Heart left ventricle (tissue), 13 donors: Measurements from ENCODE around the gene CDKL2.

Experiments used
- POLR2A ChIP-seq, 2 donors: fragments of 450-650 bp; IDR thresholded peaks; one replicate each; pipeline ENCODE4 v1.6.1; 2017; ENCODE audit warnings: antibody characterized with exemption in 2 of 2, mild to moderate bottlenecking in 2 of 2, moderate library complexity in 2 of 2
- TF ChIP-seq, protein P1 (sequence below), 12 donors: fragments of 200-600 bp; sonication (generic) in 4 of 12; IDR thresholded peaks; one replicate each; pipeline versions ENCODE4 v1.5.0 to v1.8.0; 2018 to 2022; ENCODE audit warnings: antibody characterized with exemption in 12 of 12, mild to moderate bottlenecking in 5 of 12
- donor health status: ischemic (EF 13 %, LVEDD 7.1; RV severe dilation, severe dysfunction).
- donor health status: DM: no; HTN: yes; CAD: no.
- donor health status: DM: no; HTN: no; CAD: no.
- donor health status: ischemic (EF 25% LVEDD 6.9; RV normal size, moderate dysfunction).
- donor health status: ischemic (EF 25% LVEDD 5.7; RV mildly dilated, moderate dysfunction).
- donor health status: ischemic (EF 35%, LVEDD 5.7; RV mildly dilated, moderate dysfunction).
- donor health status: nonischemic (EF 11% LVEDD 7.7; RV severe dilation, severe dysfunction).
- donor health status: DM: yes; HTN: yes; CAD: no.
- donor health status: PGD.
- donor health status: ischemic (EF 29% LVEDD 5.4; RV normal size, mild dysfunction).
- donor health status: nonischemic (EF 23%, LVEDD 6.1; RV moderate dilation, normal function).

DNA sequence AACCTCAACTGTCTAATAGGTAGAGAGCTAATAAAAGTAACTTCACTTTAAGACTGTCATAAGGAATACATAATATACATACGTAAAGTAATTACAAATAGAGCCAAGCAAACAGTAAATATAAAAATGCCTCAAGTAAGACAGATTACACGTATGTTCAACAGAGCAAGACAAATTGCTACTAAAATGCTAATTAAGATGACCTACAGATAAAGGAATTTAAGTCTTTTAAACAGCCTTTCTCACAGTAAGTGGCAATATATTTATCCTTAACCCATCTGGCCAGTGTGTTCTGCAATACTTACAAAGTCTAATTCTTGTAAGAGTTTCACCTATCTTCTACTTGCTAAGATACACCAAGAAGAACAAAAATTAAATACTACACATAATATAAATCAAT, 30.2 kb upstream of the CDKL2 start:
- TF ChIP-seq, protein P1, sequence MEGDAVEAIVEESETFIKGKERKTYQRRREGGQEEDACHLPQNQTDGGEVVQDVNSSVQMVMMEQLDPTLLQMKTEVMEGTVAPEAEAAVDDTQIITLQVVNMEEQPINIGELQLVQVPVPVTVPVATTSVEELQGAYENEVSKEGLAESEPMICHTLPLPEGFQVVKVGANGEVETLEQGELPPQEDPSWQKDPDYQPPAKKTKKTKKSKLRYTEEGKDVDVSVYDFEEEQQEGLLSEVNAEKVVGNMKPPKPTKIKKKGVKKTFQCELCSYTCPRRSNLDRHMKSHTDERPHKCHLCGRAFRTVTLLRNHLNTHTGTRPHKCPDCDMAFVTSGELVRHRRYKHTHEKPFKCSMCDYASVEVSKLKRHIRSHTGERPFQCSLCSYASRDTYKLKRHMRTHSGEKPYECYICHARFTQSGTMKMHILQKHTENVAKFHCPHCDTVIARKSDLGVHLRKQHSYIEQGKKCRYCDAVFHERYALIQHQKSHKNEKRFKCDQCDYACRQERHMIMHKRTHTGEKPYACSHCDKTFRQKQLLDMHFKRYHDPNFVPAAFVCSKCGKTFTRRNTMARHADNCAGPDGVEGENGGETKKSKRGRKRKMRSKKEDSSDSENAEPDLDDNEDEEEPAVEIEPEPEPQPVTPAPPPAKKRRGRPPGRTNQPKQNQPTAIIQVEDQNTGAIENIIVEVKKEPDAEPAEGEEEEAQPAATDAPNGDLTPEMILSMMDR (IDR thresholded peaks at IDR 0.05), result no peak
- TF ChIP-seq POLR2A (IDR thresholded peaks at IDR 0.05), result no peak
